Activated naive CD4-positive, alpha-beta T cell treated with anti-CD3 and anti-CD28 coated beads, Interleukin-2, amount 50 U/mL, for 16 hours (primary cell): ENCODE measurements around the gene RIN3.
"Not testable (repeated sequence)": the region's sequence is repeated elsewhere in the genome, so short reads cannot be mapped to it uniquely, and the experiment has no call there.

ENCODE experiments used
- DNase-seq: peaks from one replicate; pipeline ENCODE4 v3.0.0-alpha.2; 2020

Gene RIN3

DNA sequence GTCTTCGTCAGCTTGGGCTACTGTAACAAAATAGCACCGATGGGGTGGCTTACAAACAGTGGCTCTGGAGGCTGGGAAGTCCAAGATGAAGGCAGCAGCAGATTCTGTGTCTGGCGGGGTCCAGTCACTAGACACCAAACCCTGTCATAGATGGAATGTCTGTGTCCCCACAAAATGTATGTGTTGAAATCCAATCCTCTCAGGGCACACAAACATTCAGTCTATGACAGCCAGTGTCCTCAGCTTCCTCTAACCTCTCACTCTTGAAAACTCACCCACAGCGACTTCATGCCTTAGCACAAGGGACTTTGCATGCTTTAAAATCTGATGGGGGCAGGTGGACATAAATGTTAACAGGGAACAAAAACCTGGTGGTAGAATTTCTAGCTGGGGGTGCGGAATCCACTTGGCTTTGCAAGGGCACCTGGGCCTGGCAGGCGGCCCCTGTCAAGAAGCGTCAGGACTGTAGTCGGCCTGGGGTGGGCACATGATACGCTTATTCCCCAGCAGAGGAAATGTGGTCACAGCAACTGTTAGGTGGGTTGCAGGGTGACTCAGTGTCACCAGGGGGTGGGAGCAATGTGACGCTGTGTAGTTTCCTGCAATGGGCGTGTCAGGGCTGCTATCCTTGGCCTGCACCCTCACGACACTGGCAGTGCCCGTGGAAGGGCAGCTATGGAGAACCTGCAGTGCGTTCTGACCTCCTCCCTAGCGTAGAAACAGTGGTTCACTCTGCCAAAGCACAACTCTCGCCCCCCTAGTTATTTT, 17.7 kb downstream of the RIN3 start:
- peak; percentile 42 for DNase-seq

DNA sequence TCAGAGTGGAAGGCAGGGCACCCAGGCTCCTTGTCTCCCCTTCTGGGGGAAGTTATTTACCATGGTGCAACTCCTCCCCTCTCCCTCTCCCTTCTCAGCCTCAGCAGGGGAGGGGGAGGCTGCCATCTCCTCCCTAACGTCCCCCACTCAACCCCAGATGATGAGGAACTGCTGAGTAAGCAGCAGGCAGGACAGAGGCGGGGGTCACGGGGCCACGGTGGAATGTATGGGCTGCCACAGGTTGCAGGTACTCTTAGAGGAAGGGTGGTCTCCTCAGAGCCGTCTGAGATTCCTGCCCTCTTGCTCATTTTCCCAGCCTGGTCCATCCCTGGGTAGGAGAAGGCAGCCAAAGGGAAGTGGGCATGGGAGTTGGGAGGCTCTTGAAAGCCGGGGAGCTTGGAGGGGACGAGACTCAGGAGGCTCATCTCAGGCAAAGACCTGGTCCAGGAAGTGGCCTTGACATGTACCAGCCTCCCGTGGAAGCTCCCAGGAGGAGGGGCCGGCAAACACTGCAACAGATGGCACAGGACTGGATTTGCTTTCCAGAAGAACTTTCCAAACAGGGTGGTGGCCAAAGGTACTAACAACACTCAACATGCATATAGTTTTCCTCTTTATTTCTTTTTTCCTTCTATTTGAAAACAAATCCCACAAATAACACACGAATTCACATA, 19.0 kb downstream of the RIN3 start:
- DNase-seq: no peak

GRCh38 chr14:92534932-92535643, 21.5 kb downstream of the RIN3 start:
- peak; percentile 30 for DNase-seq

DNA sequence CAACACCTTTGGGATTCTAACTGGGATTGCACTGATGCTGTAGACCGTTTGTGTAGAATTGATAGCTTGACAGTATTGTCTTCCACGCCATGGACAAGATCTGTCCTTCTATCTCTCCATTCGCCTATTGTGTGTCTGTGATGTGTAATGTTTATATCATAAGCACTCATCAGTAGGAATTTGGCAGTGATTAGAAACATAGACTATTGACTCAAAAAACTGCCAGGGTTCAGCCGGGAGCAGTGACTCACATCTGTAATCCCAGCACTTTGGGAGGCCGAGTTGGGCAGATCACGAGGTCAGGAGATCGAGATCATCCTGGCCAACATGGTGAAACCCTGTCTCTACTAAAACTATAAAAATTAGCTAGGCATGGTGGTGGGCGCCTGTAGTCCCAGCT, 22.6 kb downstream of the RIN3 start:
- DNase-seq: not testable (repeated sequence)

DNA sequence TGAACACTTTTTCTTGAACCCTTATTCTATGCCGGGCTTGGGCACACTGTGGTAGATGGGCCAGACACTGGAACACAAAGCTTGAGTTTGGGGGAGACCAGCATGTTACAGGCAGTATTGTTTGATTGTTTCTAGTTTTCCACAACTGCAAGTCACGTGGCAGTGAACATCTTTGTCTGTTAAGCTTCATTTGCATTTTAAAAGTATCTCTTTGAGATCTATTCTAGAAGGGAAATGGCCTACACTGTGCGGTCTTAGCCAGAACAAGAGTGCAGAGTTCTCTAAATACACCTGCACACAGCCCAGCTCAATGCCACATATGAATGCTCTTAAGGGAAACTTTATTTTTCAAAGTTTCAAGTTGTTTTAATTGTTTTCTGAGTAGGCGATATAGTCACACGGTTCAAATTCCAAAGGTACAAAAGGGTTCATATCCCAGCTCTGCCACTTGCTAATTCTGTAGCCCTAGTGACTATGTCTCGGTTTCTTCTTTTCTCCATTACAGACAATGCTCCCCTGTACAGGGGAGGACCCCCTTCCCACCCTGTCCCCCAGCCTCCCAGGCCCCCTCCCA, 24.9 kb downstream of the RIN3 start:
- DNase-seq: no peak

DNA sequence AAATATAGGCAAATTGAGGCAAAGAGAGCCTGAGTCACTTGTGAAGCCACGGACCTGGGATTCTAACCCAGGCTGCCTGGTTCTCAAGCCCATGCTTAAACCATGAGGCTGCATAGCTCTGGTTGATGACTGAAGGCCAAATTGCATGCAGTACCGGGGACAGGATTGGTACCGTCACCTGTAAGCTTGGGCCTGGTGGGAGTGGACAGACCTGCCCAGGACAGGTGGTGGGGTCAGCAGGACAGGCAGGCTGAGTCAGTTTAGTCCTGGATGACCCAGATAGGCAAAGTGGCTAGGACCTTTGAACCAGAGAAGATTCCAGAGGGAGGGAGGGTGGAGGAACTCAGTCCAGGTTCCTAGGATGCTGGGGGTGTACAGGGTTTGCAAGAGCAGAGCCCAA, 25.8 kb downstream of the RIN3 start:
- DNase-seq: no peak

GRCh38 chr14:92539875-92540274, 26.3 kb downstream of the RIN3 start:
- DNase-seq: no peak

- DNase-seq: no peak
Measured at GRCh38 chr14:92540472-92541048, 27.0 kb downstream of the RIN3 start.

DNA sequence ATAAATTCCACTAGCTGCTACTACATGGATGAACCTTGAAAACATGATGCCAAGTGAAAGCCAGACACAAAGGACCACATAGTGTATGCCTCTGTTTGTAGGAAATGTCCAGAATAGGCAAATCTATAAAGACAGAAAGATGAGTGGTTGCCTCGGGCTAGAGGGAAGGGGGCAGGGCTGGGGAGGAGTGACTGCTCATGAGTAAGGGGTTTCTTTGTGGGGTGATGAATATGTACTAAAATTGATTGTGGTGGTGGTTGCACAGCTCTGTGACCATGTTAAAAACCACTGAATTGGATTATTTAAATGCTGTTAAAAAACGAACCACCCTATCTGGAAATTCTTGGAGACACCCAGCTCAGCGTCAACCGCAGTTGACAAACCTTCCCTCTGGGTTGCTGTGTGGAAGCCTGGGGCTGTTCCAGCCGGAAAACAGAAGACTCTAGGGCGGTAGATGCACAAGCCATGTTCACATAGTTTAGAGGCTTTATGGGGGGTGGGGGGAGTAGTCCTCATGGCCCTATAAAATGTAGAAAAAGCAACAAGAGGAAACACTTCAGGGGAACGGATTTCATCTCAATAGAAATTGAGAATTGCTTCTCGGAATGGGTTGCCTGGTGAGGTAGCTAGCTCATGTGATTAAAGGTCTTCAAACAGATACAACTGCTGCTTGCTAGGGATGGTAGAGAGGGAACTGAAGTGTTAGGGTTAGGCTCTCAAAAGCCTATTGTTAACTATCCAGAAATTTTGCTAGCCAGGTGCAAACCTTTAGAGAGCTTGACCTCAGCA, 29.4 kb downstream of the RIN3 start:
- no peak for DNase-seq

- no peak for DNase-seq
Measured at GRCh38 chr14:92544051-92544720, 30.6 kb downstream of the RIN3 start.

DNA sequence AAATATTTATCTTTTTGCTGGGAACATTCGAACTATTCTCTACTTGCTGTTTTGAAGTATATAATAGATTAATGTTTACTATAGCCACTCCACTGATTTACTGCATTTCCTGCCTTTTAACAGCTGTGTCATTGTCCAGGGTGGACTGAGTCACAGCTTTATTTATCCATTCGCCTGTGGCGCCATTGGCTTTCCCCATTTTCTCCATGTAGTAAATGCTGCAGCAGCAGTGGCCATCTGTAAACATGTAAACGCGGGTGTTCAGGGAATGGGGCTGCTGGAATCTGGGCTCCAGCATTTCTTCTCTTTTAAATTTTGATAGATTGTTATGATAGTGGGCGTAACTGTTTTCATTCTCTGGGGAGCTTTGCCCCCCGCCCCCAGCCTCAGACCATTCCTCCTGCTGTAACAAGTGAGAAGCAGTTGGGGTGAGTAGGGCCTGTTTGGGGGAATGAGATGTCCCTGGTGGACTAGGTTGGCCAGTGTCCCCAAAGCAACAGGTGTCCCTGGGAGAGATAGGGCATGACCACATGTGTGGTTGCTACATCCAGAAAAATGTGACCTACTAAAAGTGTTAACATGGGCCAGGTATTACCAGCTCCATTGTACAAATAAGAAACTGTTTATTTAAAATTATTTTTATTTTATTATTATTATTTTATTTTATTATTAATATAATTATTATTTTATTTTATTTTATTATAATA, 32.9 kb downstream of the RIN3 start:
- no peak for DNase-seq

- DNase-seq: no peak
Measured at GRCh38 chr14:92549105-92549858, 35.7 kb downstream of the RIN3 start.

- no peak for DNase-seq
Measured at GRCh38 chr14:92549859-92550230, 36.3 kb downstream of the RIN3 start.

GRCh38 chr14:92551044-92551841, 37.7 kb downstream of the RIN3 start:
- DNase-seq: no peak

DNA sequence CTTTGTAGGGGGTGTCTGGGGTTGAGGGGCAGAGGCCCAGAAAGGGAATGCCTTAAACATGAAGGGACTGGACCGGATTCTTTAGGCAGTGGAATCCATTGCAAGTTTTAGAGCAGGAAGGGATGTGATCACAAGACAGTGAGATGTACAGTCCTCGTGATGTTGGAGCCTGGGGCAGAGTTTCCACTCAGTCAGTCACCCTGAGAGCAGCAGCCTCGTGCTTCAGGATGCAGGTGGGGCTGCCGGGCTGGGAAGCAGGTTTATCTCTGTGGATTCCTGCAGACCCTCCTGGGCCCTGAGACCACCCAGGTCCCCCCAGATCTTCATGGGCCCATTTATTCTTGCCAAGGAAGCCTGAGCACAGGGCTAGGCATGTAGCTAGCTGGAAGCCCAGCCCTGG, 38.5 kb downstream of the RIN3 start:
- DNase-seq: no peak

DNA sequence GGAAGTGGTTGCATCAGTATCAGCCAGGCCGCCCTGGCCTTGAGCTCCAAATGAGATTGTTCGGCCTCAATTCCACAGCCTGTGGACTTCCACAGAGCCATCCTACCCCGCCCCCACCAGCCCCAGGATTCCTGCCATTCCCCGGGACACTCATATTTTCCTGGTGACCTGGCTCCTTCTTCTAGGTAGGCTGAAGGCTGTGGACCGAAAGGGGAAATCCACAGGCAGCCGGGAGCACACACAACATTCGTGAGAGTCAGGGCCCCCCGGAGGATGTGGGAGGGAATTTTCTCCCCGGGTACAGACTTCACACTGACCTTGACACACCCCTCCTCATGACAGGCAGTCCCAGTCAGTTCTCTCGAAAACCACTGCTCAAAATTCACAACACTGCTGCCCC, 39.9 kb downstream of the RIN3 start:
- no peak for DNase-seq

- no peak for DNase-seq
Measured at GRCh38 chr14:92555465-92556111, 42.0 kb downstream of the RIN3 start.

GRCh38 chr14:92556255-92556741, 42.7 kb downstream of the RIN3 start:
- no peak for DNase-seq
